LoVo (cell line): ENCODE results near the gene PITPNM3.
"Not testable (repeated sequence)": the region's sequence is repeated elsewhere in the genome, so short reads cannot be mapped to it uniquely, and the experiment has no call there.

Source experiments
- DNase-seq: peaks from one replicate; pipeline ENCODE4 v3.0.0-alpha.2; 2016; ENCODE audit warnings: low spot score

The PITPNM3 gene

GRCh38 chr17:6501359-6501758, 55.0 kb downstream of the PITPNM3 start:
- no peak for DNase-seq

GRCh38 chr17:6498901-6499540, 57.3 kb downstream of the PITPNM3 start:
- DNase-seq = no peak

GRCh38 chr17:6498356-6498755, 58.0 kb downstream of the PITPNM3 start:
- DNase-seq = no peak

- no peak for DNase-seq
Measured at GRCh38 chr17:6497496-6498221, 58.7 kb downstream of the PITPNM3 start.

- no peak for DNase-seq
Measured at GRCh38 chr17:6496640-6497441, 59.5 kb downstream of the PITPNM3 start.

GRCh38 chr17:6496116-6496481, 60.3 kb downstream of the PITPNM3 start:
- no peak for DNase-seq

- DNase-seq = no peak
Measured at GRCh38 chr17:6495450-6496115, 60.8 kb downstream of the PITPNM3 start.

- no peak for DNase-seq
Measured at GRCh38 chr17:6494239-6494941, 62.0 kb downstream of the PITPNM3 start.

GRCh38 chr17:6492892-6493674, 63.3 kb downstream of the PITPNM3 start:
- no peak for DNase-seq

- no peak for DNase-seq
Measured at GRCh38 chr17:6491071-6491700, 65.2 kb downstream of the PITPNM3 start.

GRCh38 chr17:6489016-6489550, 67.3 kb downstream of the PITPNM3 start:
- no peak for DNase-seq

GRCh38 chr17:6488008-6488539, 68.3 kb downstream of the PITPNM3 start:
- no peak for DNase-seq

- no peak for DNase-seq
Measured at GRCh38 chr17:6487251-6488007, 68.9 kb downstream of the PITPNM3 start.

GRCh38 chr17:6485646-6486412, 70.5 kb downstream of the PITPNM3 start:
- DNase-seq = no peak

- DNase-seq = no peak
Measured at GRCh38 chr17:6483507-6483906, 72.8 kb downstream of the PITPNM3 start.

- DNase-seq = not testable (repeated sequence)
Measured at GRCh38 chr17:6482796-6483195, 73.6 kb downstream of the PITPNM3 start.

GRCh38 chr17:6482105-6482455, 74.3 kb downstream of the PITPNM3 start:
- DNase-seq = no peak

- no peak for DNase-seq
Measured at GRCh38 chr17:6480303-6480675, 76.1 kb downstream of the PITPNM3 start.
